Ovary (tissue), 9 donors: Measurements from ENCODE around the gene TCEANC. TPM values are rescaled to one million over a fixed set of nuclear protein-coding genes. Genes with fewer than 3 reads are reported as not detected.
"Not testable (repeated sequence)": the region's sequence is repeated elsewhere in the genome, so short reads cannot be mapped to it uniquely, and the experiment has no call there.

ENCODE experiments used
- DNase-seq, 5 donors: peaks; one replicate each; pipeline ENCODE4 v3.0.0-alpha.2; 2019 to 2020
- H3K27ac ChIP-seq, 2 donors: fragments of 200-600 bp; one replicate each; pipeline versions ENCODE4 v1.5.1 to v1.8.0; 2019 to 2022
- H3K27me3 ChIP-seq: fragments of 200-600 bp; one replicate; pipeline ENCODE4 v1.8.0; 2022
- H3K36me3 ChIP-seq: fragments of 200-600 bp; sonication (generic); one replicate; pipeline ENCODE4 v1.5.1; 2019
- H3K4me1 ChIP-seq: one replicate; pipeline ENCODE4 v1.8.1; 2013; ENCODE audit warnings: mild to moderate bottlenecking, moderate library complexity; ENCODE audit not compliant: insufficient read depth
- H3K4me3 ChIP-seq: fragments of 200-600 bp; sonication (generic); one replicate; pipeline ENCODE4 v1.5.1; 2017
- H3K9me3 ChIP-seq, 2 donors: fragments of 200-600 bp in 1 of 2; sonication (generic) in 1 of 2; one replicate each; pipeline versions ENCODE4 v1.5.1 to v1.8.1; 2013 to 2019; ENCODE audit warnings: mild to moderate bottlenecking in 1 of 2, moderate library complexity in 1 of 2
- CTCF ChIP-seq, 3 donors: fragments of 450-650 bp in 2 of 3; fragments of 200-600 bp in 1 of 3; IDR thresholded peaks; one replicate each; pipeline versions ENCODE4 v1.5.1 to v1.8.0; 2016 to 2022; ENCODE audit warnings: antibody characterized with exemption in 3 of 3, mild to moderate bottlenecking in 1 of 3
- EP300 ChIP-seq: sonication (generic); formaldehyde crosslinking; IDR thresholded peaks from one replicate; pipeline ENCODE4 v1.6.1; 2017; ENCODE audit warnings: antibody characterized with exemption
- POLR2A ChIP-seq: fragments of 450-650 bp; IDR thresholded peaks from one replicate; pipeline ENCODE4 v1.6.1; 2017; ENCODE audit warnings: antibody characterized with exemption, mild to moderate bottlenecking, moderate library complexity
- WGBS, 3 donors: extraction: QIAGEN DNeasy Blood & Tissue Kit in 1 of 3; methylation state at CpG; one replicate each; pipeline versions ENCODE4 v1.1.5 to v1.1.7; 2013 to 2017; 5-methylcytosine and 5-hydroxymethylcytosine counted together
- intact Hi-C, 4 donors: fragments of 100-400 bp; cut with DNase I; formaldehyde crosslinking; loops; one replicate each; pipeline versions ENCODE4 v1.11.0 to v1.15.1; 2022 to 2023
- polyA plus RNA-seq, 2 donors: library from polyadenylated mRNA; stranded (reverse); fragments of 200-250 nt in 1 of 2; fragments of 350-450 nt in 1 of 2; fragmentation: Illumina TruSeq in 1 of 2; extraction: RNeasy Lipid Tissue Mini Kit (QIAGEN cat#74804) in 1 of 2; gene quantifications; one replicate each; pipeline ENCODE4 v1.2.3, GENCODE V29; 2013 to 2014
- total RNA-seq, 7 donors: library from RNA; depleted of rRNA in 2 of 7; stranded (reverse); fragments of >200 nt in 2 of 7; fragmentation: NEBNext Ultra II Directional in 3 of 7; extraction: Animal tissue kit (Norgen Biotek cat#: 25700) in 3 of 7; gene quantifications; one replicate each; pipeline versions ENCODE4 v1.1.0 to v1.2.4, GENCODE V29; 2016 to 2023
- donor health status: DM: no; HTN: no; CAD: no; lungs with moderate emphysema.
- donor health status: DM: no; HTN: no; CAD: no.
- donor health status: Bipolar disorder and iron deficiency.
- donor health status: DM: yes; HTN: yes; CAD: no.
- donor health status: DM: no; HTN: no; CAD: no.
- donor health status: DM: yes; HTN: yes; CAD: no.

The TCEANC gene
- total and polyA plus RNA-seq, 9 donors: 2.6 to 9.2 (median 4.2) TPM

DNA sequence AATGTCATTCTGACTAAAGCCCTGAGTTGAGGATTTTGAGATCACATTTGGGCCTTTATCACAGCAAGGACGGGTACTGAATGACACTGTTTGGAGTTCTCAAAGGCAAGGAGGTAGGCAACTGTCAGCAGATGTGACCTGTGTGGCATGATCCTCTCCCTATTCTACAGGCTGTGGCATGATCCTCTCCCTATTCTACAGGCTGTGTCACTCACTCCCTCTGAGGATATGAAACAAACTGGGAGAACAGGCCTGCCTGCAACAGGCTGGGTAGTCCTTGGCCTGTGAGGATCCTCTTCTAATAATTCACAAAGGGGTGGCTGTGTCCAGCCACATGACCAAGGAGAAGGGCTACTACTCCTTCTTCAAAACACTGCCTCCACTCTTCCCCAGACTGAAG is 14.9 kb upstream of the TCEANC start:
- H3K27ac ChIP-seq: no peak overlapping the region
- H3K36me3 ChIP-seq: no peaks in the 10 kb centered on the region
- no peak for DNase-seq
- intact Hi-C loops: no loop called here
- H3K27me3 ChIP-seq: no peaks in the 10 kb centered on the region
- H3K4me1 ChIP-seq: no peaks in the 10 kb centered on the region
- 42 to 88% (median 61%) methylated on average over 1 of the region's 1 CpG for WGBS, 3 donors
- no peak for TF ChIP-seq EP300
- TF ChIP-seq POLR2A: no peak
- TF ChIP-seq CTCF (IDR thresholded peaks at IDR 0.05): no peak
- H3K9me3 ChIP-seq: no peaks in the 10 kb centered on the region
- H3K4me3 ChIP-seq: no peak overlapping the region

DNA sequence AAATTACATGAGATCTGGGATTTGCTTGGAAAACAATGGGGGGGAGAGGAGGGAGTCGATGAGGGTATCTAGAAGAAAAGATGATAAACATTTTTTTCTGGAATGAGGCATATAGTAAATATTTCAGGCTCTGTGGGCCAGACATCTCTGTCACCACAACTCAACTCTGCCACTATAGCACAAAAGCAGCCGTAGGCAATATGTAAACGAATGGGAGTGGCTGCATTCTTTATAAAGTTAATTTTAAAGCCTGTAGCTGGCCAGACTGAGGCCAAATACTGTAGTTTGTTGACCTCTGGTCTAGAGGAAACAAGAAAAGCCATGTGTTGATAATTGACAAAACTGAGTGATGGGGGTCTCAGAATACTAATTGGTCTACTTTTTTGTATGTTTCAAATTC is 14.1 kb upstream of the TCEANC start:
- 38 to 56% (median 38%) methylated on average over 3 of the region's 3 CpGs for WGBS, 3 donors
- H3K4me3 ChIP-seq: no peak overlapping the region
- no peaks in the 10 kb centered on the region for H3K4me1 ChIP-seq
- no peaks in the 10 kb centered on the region for H3K36me3 ChIP-seq
- intact Hi-C loops: no loop called here
- TF ChIP-seq POLR2A (no peak), EP300 (no peak), CTCF (IDR thresholded peaks at IDR 0.05) (no peak)
- no peak overlapping the region for H3K27ac ChIP-seq
- no peaks in the 10 kb centered on the region for H3K27me3 ChIP-seq
- H3K9me3 ChIP-seq: no peaks in the 10 kb centered on the region
- DNase-seq: no peak

GRCh38 chrX:13641684-13642083 is 11.3 kb upstream of the TCEANC start:
- not testable (repeated sequence) for H3K4me1 ChIP-seq, H3K27ac ChIP-seq, DNase-seq, H3K9me3 ChIP-seq, H3K4me3 ChIP-seq, H3K36me3 ChIP-seq, H3K27me3 ChIP-seq
- 77 to 82% (median 81%) methylated on average over 2 to 3 of the region's 4 CpGs for WGBS, 3 donors
- intact Hi-C loops: loop anchor here in 3 of 4 donors (10.0 kb wide), 2 partner anchors 137 to 147 kb away; no protein-coding TSS in a partner anchor

GRCh38 chrX:13645464-13646153 is 7.3 kb upstream of the TCEANC start:
- WGBS, 3 donors: 51 to 61% (median 58%) methylated on average over 9 of the region's 9 CpGs
- DNase-seq: no peak
- intact Hi-C loops: loop anchor here in 3 of 4 donors (10.0 kb wide), 2 partner anchors 141 to 151 kb away; no protein-coding TSS in a partner anchor
- Histone ChIP-seq H3K4me3 (no peak overlapping the region), H3K4me1 (no peaks in the 10 kb centered on the region), H3K27ac (no peak overlapping the region), H3K9me3 (no peaks in the 10 kb centered on the region), H3K36me3 (no peaks in the 10 kb centered on the region), H3K27me3 (no peaks in the 10 kb centered on the region)
- no peak for TF ChIP-seq EP300

GRCh38 chrX:13646154-13646549 is 6.8 kb upstream of the TCEANC start:
- Histone ChIP-seq H3K9me3 (no peaks in the 10 kb centered on the region), H3K4me1 (no peaks in the 10 kb centered on the region), H3K27me3 (no peaks in the 10 kb centered on the region), H3K4me3 (no peak overlapping the region), H3K36me3 (no peaks in the 10 kb centered on the region), H3K27ac (no peak overlapping the region)
- WGBS, 3 donors: 32 to 40% (median 35%) methylated on average over 3 of the region's 3 CpGs
- intact Hi-C loops: loop anchor here in 3 of 4 donors (10.0 kb wide), 2 partner anchors 141 to 151 kb away; no protein-coding TSS in a partner anchor
- TF ChIP-seq POLR2A: no peak
- no peak for TF ChIP-seq CTCF (IDR thresholded peaks at IDR 0.05)
- DNase-seq: peak; percentile 37 to 57 (median 43)
